GM23338 (cell line): Measurements from ENCODE around the gene PGAM4. TPM values are rescaled to one million over a fixed set of nuclear protein-coding genes. Genes with fewer than 3 reads are reported as not detected.

Experiments used
- ATAC-seq: fragments of 200-7000 bp; cut with Tn5 transposase; 3 replicates; pipeline ENCODE4 v1.9.1; 2020
- DNase-seq: peaks from one replicate; pipeline ENCODE4 v3.0.0-alpha.2; 2015; ENCODE audit warnings: low spot score
- H2AFZ ChIP-seq: fragments of 200-600 bp; sonication (generic); 2 replicates; pipeline ENCODE4 v1.8.0; 2016; ENCODE audit warnings: antibody characterized with exemption, mild to moderate bottlenecking, moderate library complexity
- H3F3A ChIP-seq: fragments of 200-600 bp; sonication (generic); replicated peaks from 2 replicates; pipeline ENCODE4 v1.8.0; 2017; ENCODE audit warnings: antibody characterized with exemption, mixed run types, low read depth
- H3K27ac ChIP-seq: fragments of 200-600 bp; sonication (generic); 2 replicates; pipeline ENCODE4 v1.6.1; 2016; ENCODE audit warnings: low read depth
- H3K27me3 ChIP-seq: fragments of 200-600 bp; sonication (generic); 2 replicates; pipeline ENCODE4 v1.8.0; 2016; ENCODE audit warnings: mild to moderate bottlenecking, mixed run types, moderate library complexity; ENCODE audit not compliant: insufficient read depth
- H3K36me3 ChIP-seq: fragments of 200-600 bp; sonication (generic); 2 replicates; pipeline ENCODE4 v1.8.0; 2016; ENCODE audit warnings: mild to moderate bottlenecking; ENCODE audit not compliant: insufficient read depth
- H3K4me1 ChIP-seq: fragments of 200-600 bp; sonication (generic); 2 replicates; pipeline ENCODE4 v1.8.0; 2016; ENCODE audit warnings: mild to moderate bottlenecking, moderate library complexity; ENCODE audit not compliant: insufficient read depth
- H3K4me2 ChIP-seq: fragments of 200-600 bp; sonication (generic); 2 replicates; pipeline ENCODE4 v1.7.1; 2017; ENCODE audit warnings: mixed run types
- H3K4me3 ChIP-seq: fragments of 200-600 bp; sonication (generic); 2 replicates; pipeline ENCODE4 v1.6.1; 2016; ENCODE audit warnings: mixed run types
- H3K79me2 ChIP-seq: fragments of 200-600 bp; sonication (generic); replicated peaks from 2 replicates; pipeline ENCODE4 v1.8.0; 2017; ENCODE audit warnings: mild to moderate bottlenecking; ENCODE audit not compliant: insufficient read depth
- H3K9me2 ChIP-seq: fragments of 200-600 bp; sonication (generic); 2 replicates; pipeline ENCODE4 v1.8.0; 2017; ENCODE audit not compliant: insufficient read depth
- H4K20me1 ChIP-seq: fragments of 200-600 bp; sonication (generic); replicated peaks from 2 replicates; pipeline ENCODE4 v1.8.0; 2017; ENCODE audit warnings: mild to moderate bottlenecking; ENCODE audit not compliant: insufficient read depth
- H3K27ac Mint-ChIP-seq: 2 replicates; pipeline ENCODE4 v1.8.0; 2020; ENCODE audit warnings: inconsistent platforms, mild to moderate bottlenecking, moderate library complexity, mixed read lengths
- H3K27me3 Mint-ChIP-seq: 3 replicates; pipeline ENCODE4 v1.8.0; 2022; ENCODE audit warnings: low read depth, mild to moderate bottlenecking, moderate library complexity, mixed read lengths, inconsistent platforms; ENCODE audit not compliant: insufficient read depth, poor library complexity
- H3K36me3 Mint-ChIP-seq: 3 replicates; pipeline ENCODE4 v1.8.0; 2021; ENCODE audit warnings: low read depth, mild to moderate bottlenecking, inconsistent platforms, moderate library complexity, mixed read lengths
- H3K4me1 Mint-ChIP-seq: 3 replicates; pipeline ENCODE4 v1.8.0; 2020; ENCODE audit warnings: mild to moderate bottlenecking, inconsistent platforms, mixed read lengths
- H3K4me3 Mint-ChIP-seq: 3 replicates; pipeline ENCODE4 v1.8.0; 2021; ENCODE audit warnings: moderate library complexity, mild to moderate bottlenecking, inconsistent platforms, mixed read lengths
- H3K9me3 Mint-ChIP-seq: 3 replicates; pipeline ENCODE4 v1.8.0; 2020; ENCODE audit warnings: moderate library complexity, mild to moderate bottlenecking, inconsistent platforms, mixed read lengths
- CREB1 ChIP-seq: fragments of 250-450 bp; sonication (Bioruptor Pico); IDR thresholded peaks from 2 replicates; pipeline ENCODE4 v1.5.0; 2020; ENCODE audit warnings: low read depth, mild to moderate bottlenecking, moderate library complexity
- EZH2 ChIP-seq: fragments of 200-600 bp; sonication (generic); IDR thresholded peaks from one replicate; pipeline ENCODE4 v1.8.0; 2017; ENCODE audit warnings: antibody characterized with exemption, mild to moderate bottlenecking, low read depth; ENCODE audit not compliant: unreplicated experiment
- EZH2phosphoT487 ChIP-seq: fragments of 200-600 bp; sonication (generic); IDR thresholded peaks from one replicate; pipeline ENCODE4 v1.8.1; 2018; ENCODE audit warnings: antibody characterized with exemption; ENCODE audit not compliant: unreplicated experiment
- JUNB ChIP-seq: IDR thresholded peaks from one replicate; pipeline ENCODE4 v1.6.1; 2016; ENCODE audit warnings: antibody characterized with exemption; ENCODE audit not compliant: unreplicated experiment
- NANOG ChIP-seq: IDR thresholded peaks from 2 replicates; pipeline ENCODE4 v1.6.1; 2016; ENCODE audit warnings: antibody characterized with exemption, borderline replicate concordance
- POLR2AphosphoS5 ChIP-seq: IDR thresholded peaks from 2 replicates; pipeline ENCODE4 v1.6.1; 2016; ENCODE audit warnings: antibody characterized with exemption, low read depth
- STAT1 ChIP-seq: IDR thresholded peaks from one replicate; pipeline ENCODE4 v1.6.1; 2016; ENCODE audit warnings: antibody characterized with exemption; ENCODE audit not compliant: unreplicated experiment
- ZNF114 ChIP-seq: fragments of 250-450 bp; sonication (Bioruptor Pico); IDR thresholded peaks from 2 replicates; pipeline ENCODE4 v1.5.0; 2020; ENCODE audit warnings: mild to moderate bottlenecking, moderate library complexity
- ZNF331 ChIP-seq: fragments of 250-450 bp; sonication (Bioruptor Pico); IDR thresholded peaks from 2 replicates; pipeline ENCODE4 v1.5.0; 2020; ENCODE audit warnings: low read depth, mild to moderate bottlenecking, moderate library complexity
- polyA plus RNA-seq: library from polyadenylated mRNA; unstranded; fragments of >200 nt; fragmentation: Nextera tagmentation; extraction: Ambion mirVana; gene quantifications from 2 replicates; pipeline ENCODE4 v1.2.1, GENCODE V29; 2016
- total RNA-seq: library from RNA; depleted of rRNA; stranded (reverse); fragments of >200 nt; shearing (Covaris generic); gene quantifications from 2 replicates; pipeline ENCODE4 v1.2.3, GENCODE V29; 2014
- TF ChIP-seq, protein P1 (sequence below): IDR thresholded peaks from 2 replicates; pipeline ENCODE4 v1.6.1; 2016; ENCODE audit warnings: antibody characterized with exemption
- TF ChIP-seq, protein P2 (sequence below): fragments of 250-450 bp; sonication (Bioruptor Pico); IDR thresholded peaks from 2 replicates; pipeline ENCODE4 v1.5.0; 2020; ENCODE audit warnings: mild to moderate bottlenecking, moderate library complexity
- TF ChIP-seq, protein P3 (sequence below), 2 experiments: fragments of 200-600 bp in 1 of 2; sonication (generic) in 1 of 2; conservative IDR thresholded peaks; 2 replicates each; pipeline versions ENCODE4 v1.5.1 to v1.6.1; 2016 to 2017; ENCODE audit warnings: antibody characterized with exemption in 2 of 2, low read depth in 2 of 2, mild to moderate bottlenecking in 2 of 2, moderate library complexity in 1 of 2
- TF ChIP-seq, protein P4 (sequence below): IDR thresholded peaks from one replicate; pipeline ENCODE4 v1.6.1; 2018; ENCODE audit warnings: antibody characterized with exemption; ENCODE audit not compliant: unreplicated experiment

Gene PGAM4
- total and polyA plus RNA-seq, 2 experiments from 2014 or later = 0.52 TPM; not detected in 1

DNA sequence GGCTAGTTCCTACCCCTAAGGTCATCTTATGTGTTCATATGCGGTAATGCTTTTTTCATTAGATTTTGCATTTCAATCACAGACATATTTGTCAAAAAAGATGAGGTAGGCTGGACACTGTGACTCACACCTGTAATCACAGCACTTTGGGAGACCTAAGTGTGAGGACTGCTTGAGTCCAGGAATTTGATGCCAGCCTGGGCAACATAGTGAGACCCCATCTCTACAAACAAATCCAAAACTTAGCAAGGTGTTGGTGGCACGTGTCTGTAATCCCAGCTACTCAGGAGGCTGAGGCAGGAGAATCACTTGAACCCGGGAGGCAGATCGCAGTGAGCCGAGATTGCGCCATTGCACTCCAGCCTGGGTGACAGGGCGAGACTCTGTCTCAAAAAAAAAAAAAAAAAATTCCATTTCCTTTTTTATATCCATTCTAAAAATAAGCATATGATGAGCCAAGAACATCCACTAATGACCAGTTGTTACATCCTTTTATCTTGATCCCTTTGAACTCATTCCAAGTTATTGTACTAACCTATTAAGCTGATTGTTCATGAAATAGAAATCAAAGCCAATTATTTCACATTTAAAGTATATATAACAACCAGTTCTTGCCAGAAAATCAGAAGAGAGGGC, 23.4 kb downstream of the PGAM4 start:
- Mint-ChIP-seq H3K36me3 (no peaks in the 10 kb centered on the region), H3K27ac (no peak overlapping the region), H3K4me3 (no peak overlapping the region), H3K9me3 (no peaks in the 10 kb centered on the region), H3K27me3 (peaks cover 2% of the 10 kb centered on the region), H3K4me1 (no peaks in the 10 kb centered on the region)
- TF ChIP-seq STAT1 = no peak
- TF ChIP-seq NANOG = no peak
- TF ChIP-seq, protein P1, sequence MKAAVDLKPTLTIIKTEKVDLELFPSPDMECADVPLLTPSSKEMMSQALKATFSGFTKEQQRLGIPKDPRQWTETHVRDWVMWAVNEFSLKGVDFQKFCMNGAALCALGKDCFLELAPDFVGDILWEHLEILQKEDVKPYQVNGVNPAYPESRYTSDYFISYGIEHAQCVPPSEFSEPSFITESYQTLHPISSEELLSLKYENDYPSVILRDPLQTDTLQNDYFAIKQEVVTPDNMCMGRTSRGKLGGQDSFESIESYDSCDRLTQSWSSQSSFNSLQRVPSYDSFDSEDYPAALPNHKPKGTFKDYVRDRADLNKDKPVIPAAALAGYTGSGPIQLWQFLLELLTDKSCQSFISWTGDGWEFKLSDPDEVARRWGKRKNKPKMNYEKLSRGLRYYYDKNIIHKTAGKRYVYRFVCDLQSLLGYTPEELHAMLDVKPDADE = no peak
- TF ChIP-seq, protein P2, sequence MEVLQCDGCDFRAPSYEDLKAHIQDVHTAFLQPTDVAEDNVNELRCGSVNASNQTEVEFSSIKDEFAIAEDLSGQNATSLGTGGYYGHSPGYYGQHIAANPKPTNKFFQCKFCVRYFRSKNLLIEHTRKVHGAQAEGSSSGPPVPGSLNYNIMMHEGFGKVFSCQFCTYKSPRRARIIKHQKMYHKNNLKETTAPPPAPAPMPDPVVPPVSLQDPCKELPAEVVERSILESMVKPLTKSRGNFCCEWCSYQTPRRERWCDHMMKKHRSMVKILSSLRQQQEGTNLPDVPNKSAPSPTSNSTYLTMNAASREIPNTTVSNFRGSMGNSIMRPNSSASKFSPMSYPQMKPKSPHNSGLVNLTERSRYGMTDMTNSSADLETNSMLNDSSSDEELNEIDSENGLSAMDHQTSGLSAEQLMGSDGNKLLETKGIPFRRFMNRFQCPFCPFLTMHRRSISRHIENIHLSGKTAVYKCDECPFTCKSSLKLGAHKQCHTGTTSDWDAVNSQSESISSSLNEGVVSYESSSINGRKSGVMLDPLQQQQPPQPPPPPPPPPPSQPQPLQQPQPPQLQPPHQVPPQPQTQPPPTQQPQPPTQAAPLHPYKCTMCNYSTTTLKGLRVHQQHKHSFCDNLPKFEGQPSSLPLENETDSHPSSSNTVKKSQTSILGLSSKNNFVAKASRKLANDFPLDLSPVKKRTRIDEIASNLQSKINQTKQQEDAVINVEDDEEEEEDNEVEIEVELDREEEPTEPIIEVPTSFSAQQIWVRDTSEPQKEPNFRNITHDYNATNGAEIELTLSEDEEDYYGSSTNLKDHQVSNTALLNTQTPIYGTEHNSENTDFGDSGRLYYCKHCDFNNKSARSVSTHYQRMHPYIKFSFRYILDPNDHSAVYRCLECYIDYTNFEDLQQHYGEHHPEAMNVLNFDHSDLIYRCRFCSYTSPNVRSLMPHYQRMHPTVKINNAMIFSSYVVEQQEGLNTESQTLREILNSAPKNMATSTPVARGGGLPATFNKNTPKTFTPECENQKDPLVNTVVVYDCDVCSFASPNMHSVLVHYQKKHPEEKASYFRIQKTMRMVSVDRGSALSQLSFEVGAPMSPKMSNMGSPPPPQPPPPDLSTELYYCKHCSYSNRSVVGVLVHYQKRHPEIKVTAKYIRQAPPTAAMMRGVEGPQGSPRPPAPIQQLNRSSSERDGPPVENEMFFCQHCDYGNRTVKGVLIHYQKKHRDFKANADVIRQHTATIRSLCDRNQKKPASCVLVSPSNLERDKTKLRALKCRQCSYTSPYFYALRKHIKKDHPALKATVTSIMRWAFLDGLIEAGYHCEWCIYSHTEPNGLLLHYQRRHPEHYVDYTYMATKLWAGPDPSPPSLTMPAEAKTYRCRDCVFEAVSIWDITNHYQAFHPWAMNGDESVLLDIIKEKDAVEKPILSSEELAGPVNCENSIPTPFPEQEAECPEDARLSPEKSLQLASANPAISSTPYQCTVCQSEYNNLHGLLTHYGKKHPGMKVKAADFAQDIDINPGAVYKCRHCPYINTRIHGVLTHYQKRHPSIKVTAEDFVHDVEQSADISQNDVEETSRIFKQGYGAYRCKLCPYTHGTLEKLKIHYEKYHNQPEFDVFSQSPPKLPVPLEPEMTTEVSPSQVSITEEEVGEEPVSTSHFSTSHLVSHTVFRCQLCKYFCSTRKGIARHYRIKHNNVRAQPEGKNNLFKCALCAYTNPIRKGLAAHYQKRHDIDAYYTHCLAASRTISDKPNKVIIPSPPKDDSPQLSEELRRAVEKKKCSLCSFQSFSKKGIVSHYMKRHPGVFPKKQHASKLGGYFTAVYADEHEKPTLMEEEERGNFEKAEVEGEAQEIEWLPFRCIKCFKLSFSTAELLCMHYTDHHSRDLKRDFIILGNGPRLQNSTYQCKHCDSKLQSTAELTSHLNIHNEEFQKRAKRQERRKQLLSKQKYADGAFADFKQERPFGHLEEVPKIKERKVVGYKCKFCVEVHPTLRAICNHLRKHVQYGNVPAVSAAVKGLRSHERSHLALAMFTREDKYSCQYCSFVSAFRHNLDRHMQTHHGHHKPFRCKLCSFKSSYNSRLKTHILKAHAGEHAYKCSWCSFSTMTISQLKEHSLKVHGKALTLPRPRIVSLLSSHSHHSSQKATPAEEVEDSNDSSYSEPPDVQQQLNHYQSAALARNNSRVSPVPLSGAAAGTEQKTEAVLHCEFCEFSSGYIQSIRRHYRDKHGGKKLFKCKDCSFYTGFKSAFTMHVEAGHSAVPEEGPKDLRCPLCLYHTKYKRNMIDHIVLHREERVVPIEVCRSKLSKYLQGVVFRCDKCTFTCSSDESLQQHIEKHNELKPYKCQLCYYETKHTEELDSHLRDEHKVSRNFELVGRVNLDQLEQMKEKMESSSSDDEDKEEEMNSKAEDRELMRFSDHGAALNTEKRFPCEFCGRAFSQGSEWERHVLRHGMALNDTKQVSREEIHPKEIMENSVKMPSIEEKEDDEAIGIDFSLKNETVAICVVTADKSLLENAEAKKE (CRISPR knock-in tag) = no peak
- TF ChIP-seq, protein P3, sequence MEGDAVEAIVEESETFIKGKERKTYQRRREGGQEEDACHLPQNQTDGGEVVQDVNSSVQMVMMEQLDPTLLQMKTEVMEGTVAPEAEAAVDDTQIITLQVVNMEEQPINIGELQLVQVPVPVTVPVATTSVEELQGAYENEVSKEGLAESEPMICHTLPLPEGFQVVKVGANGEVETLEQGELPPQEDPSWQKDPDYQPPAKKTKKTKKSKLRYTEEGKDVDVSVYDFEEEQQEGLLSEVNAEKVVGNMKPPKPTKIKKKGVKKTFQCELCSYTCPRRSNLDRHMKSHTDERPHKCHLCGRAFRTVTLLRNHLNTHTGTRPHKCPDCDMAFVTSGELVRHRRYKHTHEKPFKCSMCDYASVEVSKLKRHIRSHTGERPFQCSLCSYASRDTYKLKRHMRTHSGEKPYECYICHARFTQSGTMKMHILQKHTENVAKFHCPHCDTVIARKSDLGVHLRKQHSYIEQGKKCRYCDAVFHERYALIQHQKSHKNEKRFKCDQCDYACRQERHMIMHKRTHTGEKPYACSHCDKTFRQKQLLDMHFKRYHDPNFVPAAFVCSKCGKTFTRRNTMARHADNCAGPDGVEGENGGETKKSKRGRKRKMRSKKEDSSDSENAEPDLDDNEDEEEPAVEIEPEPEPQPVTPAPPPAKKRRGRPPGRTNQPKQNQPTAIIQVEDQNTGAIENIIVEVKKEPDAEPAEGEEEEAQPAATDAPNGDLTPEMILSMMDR (conservative IDR thresholded peaks at IDR 0.05; ENCODE audit: low read depth in 2 of 2) = no peak
- no peak for TF ChIP-seq ZNF331
- TF ChIP-seq JUNB = no peak
- no peak for TF ChIP-seq EZH2phosphoT487
- no peak for TF ChIP-seq EZH2
- TF ChIP-seq, protein P4, sequence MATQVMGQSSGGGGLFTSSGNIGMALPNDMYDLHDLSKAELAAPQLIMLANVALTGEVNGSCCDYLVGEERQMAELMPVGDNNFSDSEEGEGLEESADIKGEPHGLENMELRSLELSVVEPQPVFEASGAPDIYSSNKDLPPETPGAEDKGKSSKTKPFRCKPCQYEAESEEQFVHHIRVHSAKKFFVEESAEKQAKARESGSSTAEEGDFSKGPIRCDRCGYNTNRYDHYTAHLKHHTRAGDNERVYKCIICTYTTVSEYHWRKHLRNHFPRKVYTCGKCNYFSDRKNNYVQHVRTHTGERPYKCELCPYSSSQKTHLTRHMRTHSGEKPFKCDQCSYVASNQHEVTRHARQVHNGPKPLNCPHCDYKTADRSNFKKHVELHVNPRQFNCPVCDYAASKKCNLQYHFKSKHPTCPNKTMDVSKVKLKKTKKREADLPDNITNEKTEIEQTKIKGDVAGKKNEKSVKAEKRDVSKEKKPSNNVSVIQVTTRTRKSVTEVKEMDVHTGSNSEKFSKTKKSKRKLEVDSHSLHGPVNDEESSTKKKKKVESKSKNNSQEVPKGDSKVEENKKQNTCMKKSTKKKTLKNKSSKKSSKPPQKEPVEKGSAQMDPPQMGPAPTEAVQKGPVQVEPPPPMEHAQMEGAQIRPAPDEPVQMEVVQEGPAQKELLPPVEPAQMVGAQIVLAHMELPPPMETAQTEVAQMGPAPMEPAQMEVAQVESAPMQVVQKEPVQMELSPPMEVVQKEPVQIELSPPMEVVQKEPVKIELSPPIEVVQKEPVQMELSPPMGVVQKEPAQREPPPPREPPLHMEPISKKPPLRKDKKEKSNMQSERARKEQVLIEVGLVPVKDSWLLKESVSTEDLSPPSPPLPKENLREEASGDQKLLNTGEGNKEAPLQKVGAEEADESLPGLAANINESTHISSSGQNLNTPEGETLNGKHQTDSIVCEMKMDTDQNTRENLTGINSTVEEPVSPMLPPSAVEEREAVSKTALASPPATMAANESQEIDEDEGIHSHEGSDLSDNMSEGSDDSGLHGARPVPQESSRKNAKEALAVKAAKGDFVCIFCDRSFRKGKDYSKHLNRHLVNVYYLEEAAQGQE = no peak
- TF ChIP-seq POLR2AphosphoS5 = no peak
- no peak for TF ChIP-seq ZNF114
- no peak for TF ChIP-seq CREB1 (CRISPR knock-in tag)
- no peak overlapping the region for H3K27ac ChIP-seq
- no peaks in the 10 kb centered on the region for H3K27me3 ChIP-seq
- no peaks in the 10 kb centered on the region for H3K36me3 ChIP-seq
- DNase-seq (no peak), ATAC-seq (no peak)
- H3K9me2 ChIP-seq = no peaks in the 10 kb centered on the region
- no peaks in the 10 kb centered on the region for H4K20me1 ChIP-seq
- H3K4me2 ChIP-seq = no peak overlapping the region
- no peak overlapping the region for H3K4me3 ChIP-seq
- H2AFZ ChIP-seq = no peak overlapping the region
- no peaks in the 10 kb centered on the region for H3K4me1 ChIP-seq
- H3F3A ChIP-seq = no peaks in the 10 kb centered on the region
- no peaks in the 10 kb centered on the region for H3K79me2 ChIP-seq
